Sigmoid colon (tissue), 4 donors: Measurements from ENCODE around the gene RBM42.
A peak's percentile ranks its signal among the peaks of the same experiment; 100 is the strongest.

Experiments used
- EP300 ChIP-seq, 4 donors: sonication (generic); formaldehyde crosslinking; IDR thresholded peaks; one replicate each; pipeline ENCODE4 v1.6.1; 2017; ENCODE audit warnings: antibody characterized with exemption in 4 of 4
- POLR2AphosphoS5 ChIP-seq, 4 donors: sonication (generic); formaldehyde crosslinking; IDR thresholded peaks; one replicate each; pipeline ENCODE4 v1.6.1; 2017; ENCODE audit warnings: antibody characterized with exemption in 4 of 4

DNA sequence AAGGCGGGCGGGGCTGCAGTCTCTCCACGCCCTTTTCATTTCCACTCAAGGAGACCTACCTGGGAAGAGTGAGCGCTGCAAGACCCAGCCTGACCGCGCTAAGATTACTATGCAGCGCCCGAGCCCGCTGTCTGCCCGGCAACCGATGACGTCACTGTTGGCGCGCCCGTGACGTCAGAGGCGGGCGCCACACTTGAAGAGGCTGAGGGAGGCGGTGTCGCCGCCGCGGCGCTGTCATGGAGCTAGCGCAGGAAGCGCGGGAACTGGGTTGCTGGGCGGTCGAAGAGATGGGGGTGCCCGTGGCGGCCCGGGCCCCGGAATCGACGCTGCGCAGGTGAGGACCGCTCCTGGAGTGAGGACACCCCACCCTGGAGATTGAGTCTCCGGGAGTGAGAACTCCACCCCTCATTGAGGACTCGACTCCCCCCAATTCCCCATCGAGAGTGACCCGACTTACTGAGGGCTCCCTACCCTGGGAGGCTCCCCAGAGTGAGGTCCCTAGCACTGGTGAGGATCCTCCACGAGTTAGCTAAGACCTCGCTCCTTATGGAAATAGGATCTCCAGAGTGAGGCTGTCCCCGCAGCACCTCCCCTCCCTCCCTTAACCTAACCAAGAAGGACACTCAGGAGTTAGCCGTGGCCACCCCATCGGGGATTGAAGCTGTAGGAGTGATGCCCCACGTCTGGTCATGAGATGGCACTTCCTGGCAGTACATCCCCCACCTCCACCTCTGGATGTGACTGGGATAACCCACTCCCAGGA, 16.1 kb upstream of the RBM42 start, which contains the start of gene HAUS5:
- TF ChIP-seq EP300 (IDR thresholded peaks at IDR 0.05) (no peak), POLR2AphosphoS5 (IDR thresholded peaks at IDR 0.05) (peak; percentile 57 to 81 (median 76))
